HL-60 (cell line): ENCODE data around the gene FTH1.

Experiments
- DNase-seq, 2 experiments: peaks; one replicate each; pipeline ENCODE4 v3.0.0-alpha.2; 2010 to 2020; ENCODE audit warnings: low read depth in 1 of 2, low spot score in 1 of 2
- H3K27ac ChIP-seq: fragments of 250-450 bp; sonication (Bioruptor Pico); replicated peaks from 2 replicates; pipeline ENCODE4 v1.5.1; 2020; ENCODE audit warnings: mild to moderate bottlenecking, moderate library complexity
- H3K27me3 ChIP-seq: fragments of 250-450 bp; sonication (Bioruptor Pico); 2 replicates; pipeline ENCODE4 v1.5.1; 2021; ENCODE audit warnings: mild to moderate bottlenecking, moderate library complexity; ENCODE audit not compliant: insufficient read depth, poor library complexity, severe bottlenecking
- H3K4me3 ChIP-seq: replicated peaks from 2 replicates; pipeline ENCODE4 v1.5.1; 2011; ENCODE audit warnings: mild to moderate bottlenecking, control low read depth, low read length; ENCODE audit not compliant: insufficient read depth
- GABPA ChIP-seq: IDR thresholded peaks from 2 replicates; pipeline ENCODE4 v1.6.1; 2012; ENCODE audit warnings: low read depth
- POLR2AphosphoS5 ChIP-seq: IDR thresholded peaks from 2 replicates; pipeline ENCODE4 v1.6.1; 2012; ENCODE audit warnings: low read depth
- REST ChIP-seq: IDR thresholded peaks from 2 replicates; pipeline ENCODE4 v1.6.1; 2012; ENCODE audit warnings: low read depth; ENCODE audit not compliant: insufficient replicate concordance
- SPI1 ChIP-seq: IDR thresholded peaks from 2 replicates; pipeline ENCODE4 v1.6.1; 2012; ENCODE audit warnings: low read depth, mild to moderate bottlenecking, borderline replicate concordance
- TF ChIP-seq, protein P1 (sequence below): IDR thresholded peaks from one replicate; pipeline ENCODE4 v1.5.1; 2011; ENCODE audit warnings: low read length, control low read depth, inconsistent platforms; ENCODE audit not compliant: insufficient read depth

Gene FTH1

DNA sequence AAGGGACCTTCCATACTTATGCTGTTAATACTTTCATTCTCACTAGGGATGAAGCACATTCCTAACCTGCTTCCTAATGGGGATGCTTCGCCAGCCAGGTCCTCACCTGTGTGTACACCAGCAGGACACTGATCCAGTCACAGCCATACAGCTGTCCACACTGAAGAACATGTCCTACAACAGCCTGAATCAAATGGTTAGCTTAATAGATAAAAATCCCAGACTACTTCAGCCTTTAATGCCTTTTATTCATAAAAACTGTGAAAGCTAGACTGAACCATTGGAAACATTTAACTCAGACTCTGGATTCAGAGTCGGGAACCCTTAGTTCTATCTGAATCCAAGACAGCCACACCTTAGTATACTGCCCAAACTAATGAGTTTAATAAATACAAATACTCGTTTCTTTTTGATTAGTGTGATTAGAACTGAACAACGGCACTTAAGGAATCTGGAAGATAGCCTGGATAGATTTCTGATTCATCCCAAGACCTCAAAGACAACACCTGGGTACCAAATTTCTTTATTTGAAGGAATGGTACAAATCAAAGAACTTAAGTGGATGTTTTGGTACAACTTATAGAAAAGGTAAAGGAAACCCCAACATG, 3.3 kb downstream of the FTH1 start:
- DNase-seq = no peak
- Histone ChIP-seq H3K27me3 (no peaks in the 10 kb centered on the region), H3K27ac (peak overlapping the region; percentile 59), H3K4me3 (no peak overlapping the region)
- TF ChIP-seq REST (no peak), POLR2AphosphoS5 (no peak), SPI1 (no peak), GABPA (no peak)
- TF ChIP-seq, protein P1, sequence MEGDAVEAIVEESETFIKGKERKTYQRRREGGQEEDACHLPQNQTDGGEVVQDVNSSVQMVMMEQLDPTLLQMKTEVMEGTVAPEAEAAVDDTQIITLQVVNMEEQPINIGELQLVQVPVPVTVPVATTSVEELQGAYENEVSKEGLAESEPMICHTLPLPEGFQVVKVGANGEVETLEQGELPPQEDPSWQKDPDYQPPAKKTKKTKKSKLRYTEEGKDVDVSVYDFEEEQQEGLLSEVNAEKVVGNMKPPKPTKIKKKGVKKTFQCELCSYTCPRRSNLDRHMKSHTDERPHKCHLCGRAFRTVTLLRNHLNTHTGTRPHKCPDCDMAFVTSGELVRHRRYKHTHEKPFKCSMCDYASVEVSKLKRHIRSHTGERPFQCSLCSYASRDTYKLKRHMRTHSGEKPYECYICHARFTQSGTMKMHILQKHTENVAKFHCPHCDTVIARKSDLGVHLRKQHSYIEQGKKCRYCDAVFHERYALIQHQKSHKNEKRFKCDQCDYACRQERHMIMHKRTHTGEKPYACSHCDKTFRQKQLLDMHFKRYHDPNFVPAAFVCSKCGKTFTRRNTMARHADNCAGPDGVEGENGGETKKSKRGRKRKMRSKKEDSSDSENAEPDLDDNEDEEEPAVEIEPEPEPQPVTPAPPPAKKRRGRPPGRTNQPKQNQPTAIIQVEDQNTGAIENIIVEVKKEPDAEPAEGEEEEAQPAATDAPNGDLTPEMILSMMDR = no peak

- no peaks in the 10 kb centered on the region for H3K27me3 ChIP-seq
- TF ChIP-seq POLR2AphosphoS5 (peak; percentile 44; the same call in 1 of the 2 replicates), SPI1 (peak; percentile 75)
- TF ChIP-seq, protein P1 = no peak
- peak; percentile 68 to 83 for DNase-seq
- no peak overlapping the region for H3K4me3 ChIP-seq
- peak overlapping the region; percentile 59 for H3K27ac ChIP-seq
Observed at GRCh38 chr11:61963282-61964057, 4.0 kb downstream of the FTH1 start.

DNA sequence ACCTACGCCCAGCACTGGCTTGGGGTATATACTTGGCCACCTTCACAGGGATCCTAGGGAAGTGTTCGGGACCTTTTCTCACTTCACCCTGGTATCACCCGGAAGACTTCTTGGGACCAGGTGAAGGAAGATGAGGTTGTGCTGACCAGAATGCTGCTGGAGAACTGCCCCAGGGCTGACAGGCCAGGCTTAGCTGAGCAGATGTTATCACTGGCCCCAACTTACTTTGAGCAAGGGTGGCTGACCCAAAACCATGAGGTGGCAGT, 4.5 kb downstream of the FTH1 start:
- Histone ChIP-seq H3K4me3 (no peak overlapping the region), H3K27ac (peak overlapping the region; percentile 59), H3K27me3 (no peaks in the 10 kb centered on the region)
- TF ChIP-seq POLR2AphosphoS5 = no peak; the same call in 1 of the 2 replicates
- no peak for TF ChIP-seq SPI1
- TF ChIP-seq GABPA = no peak
- TF ChIP-seq REST = no peak
- TF ChIP-seq, protein P1 = no peak
- DNase-seq = no peak
